MG63 (cell line): ENCODE measurements around the gene HSBP1L1. TPM values are rescaled to one million over a fixed set of nuclear protein-coding genes. Genes with fewer than 3 reads are reported as not detected.

ENCODE experiments used
- DNase-seq: peaks from one replicate; pipeline ENCODE4 v3.0.0-alpha.2; 2020
- H3K27me3 ChIP-seq: fragments of 250-450 bp; sonication (Bioruptor Pico); 2 replicates; pipeline ENCODE4 v1.5.1; 2020; ENCODE audit warnings: mild to moderate bottlenecking, moderate library complexity
- H3K36me3 ChIP-seq: fragments of 250-450 bp; sonication (Bioruptor Pico); 2 replicates; pipeline ENCODE4 v1.5.1; 2020; ENCODE audit warnings: mild to moderate bottlenecking, moderate library complexity
- H3K4me3 ChIP-seq: fragments of 250-450 bp; sonication (Bioruptor Pico); 2 replicates; pipeline ENCODE4 v1.5.1; 2020; ENCODE audit warnings: mild to moderate bottlenecking, moderate library complexity
- H3K9me3 ChIP-seq: fragments of 250-450 bp; sonication (Bioruptor Pico); 2 replicates; pipeline ENCODE4 v1.5.1; 2020; ENCODE audit warnings: mild to moderate bottlenecking, moderate library complexity
- total RNA-seq: library from RNA; depleted of rRNA; stranded (reverse); fragments of >200 nt; shearing (Covaris generic); gene quantifications from 2 replicates; pipeline ENCODE4 v1.2.3, GENCODE V29; 2014; ENCODE audit warnings: low replicate concordance

The HSBP1L1 gene
- total RNA-seq, 1 experiment from 2014 or later = not detected

DNA sequence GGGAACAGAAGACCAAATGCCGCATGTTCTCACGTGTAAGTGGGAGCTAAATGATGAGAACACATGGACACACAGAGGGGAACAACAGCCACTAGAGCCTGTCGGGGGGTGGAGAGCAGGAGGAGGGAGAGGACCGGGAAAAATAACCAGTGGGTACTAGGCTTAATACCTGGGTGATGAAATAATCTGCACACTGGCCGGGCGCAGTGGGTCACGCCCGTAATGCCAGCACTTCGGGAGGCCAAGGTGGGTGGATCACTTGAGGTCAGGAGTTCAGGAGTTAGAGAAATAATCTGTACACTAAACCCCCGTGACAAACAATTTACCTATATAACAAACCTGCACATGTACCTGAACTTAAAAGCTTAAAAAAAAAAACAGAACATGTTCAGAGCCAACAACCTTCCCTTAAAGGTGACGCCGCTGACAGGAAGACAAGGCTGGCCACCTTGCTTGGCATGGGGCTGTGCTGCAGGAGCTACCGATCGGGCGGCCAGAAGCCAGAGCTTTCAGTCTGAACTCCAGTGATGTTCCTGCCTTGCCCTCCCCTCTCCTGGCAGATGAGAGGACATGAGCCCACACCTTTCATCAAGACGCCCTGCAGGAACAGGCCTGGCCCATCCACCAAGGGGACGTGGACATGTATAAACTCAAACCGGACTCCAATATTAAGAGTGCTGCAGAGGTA is 24.2 kb upstream of the HSBP1L1 start:
- DNase-seq = no peak
- H3K27me3 ChIP-seq = no peaks in the 10 kb centered on the region
- no peak overlapping the region for H3K4me3 ChIP-seq
- H3K36me3 ChIP-seq = peaks cover 40% of the 10 kb centered on the region
- H3K9me3 ChIP-seq = no peaks in the 10 kb centered on the region

GRCh38 chr18:79940814-79941472 is 23.5 kb upstream of the HSBP1L1 start:
- no peak for DNase-seq
- Histone ChIP-seq H3K27me3 (no peaks in the 10 kb centered on the region), H3K9me3 (no peaks in the 10 kb centered on the region), H3K36me3 (peaks cover 36% of the 10 kb centered on the region), H3K4me3 (no peak overlapping the region)

GRCh38 chr18:79941473-79942119 is 22.8 kb upstream of the HSBP1L1 start:
- Histone ChIP-seq H3K27me3 (no peaks in the 10 kb centered on the region), H3K4me3 (no peak overlapping the region), H3K36me3 (peaks cover 33% of the 10 kb centered on the region), H3K9me3 (no peaks in the 10 kb centered on the region)
- DNase-seq = no peak

DNA sequence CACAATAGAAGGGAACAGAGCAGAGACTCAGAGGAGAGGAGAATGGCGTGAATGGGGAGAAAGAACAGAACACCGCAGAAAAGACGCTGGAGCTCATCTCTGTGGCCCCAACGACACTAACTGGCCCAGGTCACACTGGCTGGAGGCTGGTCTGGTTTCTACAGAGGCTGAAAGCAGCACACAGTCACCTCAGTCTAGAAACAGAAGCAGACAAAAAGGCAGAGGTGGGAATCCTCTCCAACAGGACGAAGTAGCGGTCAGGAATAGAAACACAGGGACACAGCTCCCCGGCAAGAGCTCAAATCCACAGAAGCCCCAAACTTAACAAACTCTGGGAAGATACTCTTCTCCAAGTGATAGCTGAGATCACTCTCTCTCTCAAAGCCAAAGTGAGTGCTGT is 22.2 kb upstream of the HSBP1L1 start:
- DNase-seq = no peak
- Histone ChIP-seq H3K9me3 (no peaks in the 10 kb centered on the region), H3K4me3 (no peak overlapping the region), H3K27me3 (no peaks in the 10 kb centered on the region), H3K36me3 (peaks cover 34% of the 10 kb centered on the region)

DNA sequence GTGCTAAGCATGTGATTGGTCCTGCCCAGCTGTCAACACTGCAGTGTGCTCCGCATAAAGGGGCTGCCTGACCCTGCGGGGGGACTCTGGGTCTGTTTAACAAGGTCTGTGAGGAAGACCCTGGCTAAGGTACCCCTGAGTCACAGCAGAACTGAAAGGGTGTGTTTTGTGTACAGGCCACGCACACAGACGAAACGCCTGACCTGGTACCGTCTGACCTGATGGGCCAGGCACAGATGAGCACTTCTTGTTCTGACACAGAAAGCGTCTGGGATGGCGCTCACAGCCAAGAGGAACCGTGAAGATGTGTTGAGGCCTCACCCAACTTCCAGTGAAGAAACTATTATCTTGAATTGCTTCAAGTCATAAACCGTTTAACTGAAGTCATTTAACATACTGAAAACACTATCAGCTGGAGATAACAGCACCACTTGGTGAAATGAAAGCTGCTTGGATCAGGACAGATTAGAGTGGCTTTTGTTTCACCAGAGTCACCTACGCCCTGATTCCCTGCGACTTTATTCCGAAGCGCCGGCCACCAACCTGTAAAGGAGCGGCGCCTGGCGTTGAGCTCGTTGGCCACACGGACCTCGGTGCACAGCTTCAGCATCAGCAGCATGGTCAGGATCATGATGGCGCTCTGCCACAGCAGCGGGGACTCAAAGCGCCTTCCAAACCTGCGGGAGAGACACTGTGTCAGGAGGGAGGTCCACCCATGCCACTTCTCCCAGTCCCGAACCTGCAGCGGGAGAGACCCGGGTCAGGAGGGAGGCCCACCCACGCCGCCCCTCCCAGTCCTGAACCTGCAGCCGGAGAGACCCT is 21.4 kb upstream of the HSBP1L1 start:
- Histone ChIP-seq H3K36me3 (peaks cover 34% of the 10 kb centered on the region), H3K27me3 (no peaks in the 10 kb centered on the region), H3K9me3 (no peaks in the 10 kb centered on the region), H3K4me3 (no peak overlapping the region)
- DNase-seq = no peak

GRCh38 chr18:79943608-79944125 is 20.8 kb upstream of the HSBP1L1 start:
- no peak for DNase-seq
- Histone ChIP-seq H3K4me3 (no peak overlapping the region), H3K9me3 (no peaks in the 10 kb centered on the region), H3K36me3 (peaks cover 37% of the 10 kb centered on the region), H3K27me3 (no peaks in the 10 kb centered on the region)

GRCh38 chr18:79944126-79944731 is 20.2 kb upstream of the HSBP1L1 start:
- DNase-seq = peak; percentile 57
- Histone ChIP-seq H3K27me3 (no peaks in the 10 kb centered on the region), H3K36me3 (peaks cover 38% of the 10 kb centered on the region), H3K9me3 (no peaks in the 10 kb centered on the region), H3K4me3 (no peak overlapping the region)

GRCh38 chr18:79944746-79945117 is 19.7 kb upstream of the HSBP1L1 start:
- H3K36me3 ChIP-seq = peaks cover 33% of the 10 kb centered on the region
- H3K4me3 ChIP-seq = no peak overlapping the region
- no peaks in the 10 kb centered on the region for H3K9me3 ChIP-seq
- no peaks in the 10 kb centered on the region for H3K27me3 ChIP-seq
- DNase-seq = no peak

DNA sequence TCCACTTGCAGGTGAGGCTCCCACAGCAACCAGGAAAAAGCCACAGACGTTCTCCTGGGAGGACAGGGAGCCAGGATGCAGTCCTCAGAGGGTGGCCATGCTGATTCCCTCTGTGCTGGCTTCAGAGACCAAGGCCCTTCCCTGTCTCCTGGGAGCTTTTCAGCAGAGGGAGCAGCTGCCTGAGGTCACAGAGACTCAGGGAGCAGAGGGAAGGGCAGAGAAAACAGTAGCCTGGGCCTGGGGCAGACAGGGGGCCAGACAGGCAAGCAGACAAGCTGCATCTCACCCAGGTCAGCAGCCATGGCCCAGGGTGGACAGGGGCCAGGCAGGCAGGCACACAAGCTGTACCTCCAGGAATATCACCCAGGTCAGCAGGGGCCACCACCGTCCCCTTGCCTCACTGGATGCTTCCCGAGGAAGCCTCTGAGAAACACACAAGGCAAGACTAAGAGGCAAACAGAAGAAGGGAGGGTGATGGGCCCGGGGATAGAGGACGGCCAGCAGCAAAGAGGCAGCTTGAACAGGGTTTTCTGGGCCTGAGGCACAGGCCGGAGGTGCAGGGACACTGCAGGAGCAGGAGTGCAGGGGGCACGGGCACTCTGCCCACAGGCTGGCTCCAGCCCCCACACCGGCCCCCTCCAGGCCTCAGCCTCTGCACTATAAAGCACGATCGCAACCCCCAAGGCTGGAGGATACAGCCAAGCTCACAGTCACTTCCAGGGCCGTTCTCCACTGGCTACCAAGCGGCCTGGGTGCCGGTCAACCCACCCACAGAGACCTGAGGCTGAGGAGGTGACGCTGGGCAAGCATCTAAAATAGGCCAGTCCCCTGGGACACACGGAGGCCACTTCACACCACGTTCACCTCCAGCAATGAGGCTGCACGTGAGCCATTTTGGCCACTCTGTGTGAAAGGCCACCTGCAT is 19.1 kb upstream of the HSBP1L1 start:
- H3K36me3 ChIP-seq = peaks cover 31% of the 10 kb centered on the region
- H3K4me3 ChIP-seq = no peak overlapping the region
- no peaks in the 10 kb centered on the region for H3K27me3 ChIP-seq
- no peak for DNase-seq
- H3K9me3 ChIP-seq = no peaks in the 10 kb centered on the region

GRCh38 chr18:79947054-79947755 is 17.2 kb upstream of the HSBP1L1 start:
- no peaks in the 10 kb centered on the region for H3K9me3 ChIP-seq
- H3K4me3 ChIP-seq = no peak overlapping the region
- H3K27me3 ChIP-seq = no peaks in the 10 kb centered on the region
- H3K36me3 ChIP-seq = peaks cover 23% of the 10 kb centered on the region
- peak; percentile 77 for DNase-seq

DNA sequence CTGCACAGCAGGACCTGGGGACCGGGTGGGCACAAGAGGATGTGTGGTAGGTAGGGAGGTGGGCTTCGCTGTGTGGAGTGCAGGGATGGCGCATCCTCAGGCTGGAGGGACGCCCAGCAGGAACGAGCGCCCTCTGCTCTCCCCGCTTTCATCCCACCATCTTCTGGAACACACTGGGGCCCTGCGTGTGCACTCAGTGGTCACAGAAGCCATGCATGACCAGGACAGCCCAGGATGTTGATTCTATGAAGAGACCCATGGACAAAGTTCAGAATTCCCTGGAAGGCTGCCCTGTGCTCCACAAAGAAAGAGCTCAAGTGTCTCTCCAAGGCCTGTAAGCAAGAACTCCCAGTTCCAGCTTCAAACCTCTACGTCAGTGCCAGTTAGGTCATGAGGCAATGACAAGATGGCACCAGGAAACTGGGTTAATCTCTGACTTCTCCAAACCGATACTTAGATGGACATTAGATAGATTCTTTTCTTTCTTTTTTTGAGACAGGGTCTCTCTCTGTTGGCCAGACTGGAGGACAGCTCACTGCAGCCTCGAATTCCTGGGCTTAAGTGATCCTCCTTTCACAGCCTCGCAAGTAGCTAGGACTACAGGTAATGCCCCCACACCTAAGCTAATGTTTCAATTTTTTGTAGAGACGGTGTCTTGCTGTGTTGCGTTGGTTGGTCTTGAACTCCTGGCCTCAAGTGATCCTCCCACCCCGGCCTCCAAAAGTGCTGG is 16.4 kb upstream of the HSBP1L1 start:
- no peak for DNase-seq
- Histone ChIP-seq H3K27me3 (no peaks in the 10 kb centered on the region), H3K36me3 (peaks cover 16% of the 10 kb centered on the region), H3K4me3 (no peak overlapping the region), H3K9me3 (no peaks in the 10 kb centered on the region)

DNA sequence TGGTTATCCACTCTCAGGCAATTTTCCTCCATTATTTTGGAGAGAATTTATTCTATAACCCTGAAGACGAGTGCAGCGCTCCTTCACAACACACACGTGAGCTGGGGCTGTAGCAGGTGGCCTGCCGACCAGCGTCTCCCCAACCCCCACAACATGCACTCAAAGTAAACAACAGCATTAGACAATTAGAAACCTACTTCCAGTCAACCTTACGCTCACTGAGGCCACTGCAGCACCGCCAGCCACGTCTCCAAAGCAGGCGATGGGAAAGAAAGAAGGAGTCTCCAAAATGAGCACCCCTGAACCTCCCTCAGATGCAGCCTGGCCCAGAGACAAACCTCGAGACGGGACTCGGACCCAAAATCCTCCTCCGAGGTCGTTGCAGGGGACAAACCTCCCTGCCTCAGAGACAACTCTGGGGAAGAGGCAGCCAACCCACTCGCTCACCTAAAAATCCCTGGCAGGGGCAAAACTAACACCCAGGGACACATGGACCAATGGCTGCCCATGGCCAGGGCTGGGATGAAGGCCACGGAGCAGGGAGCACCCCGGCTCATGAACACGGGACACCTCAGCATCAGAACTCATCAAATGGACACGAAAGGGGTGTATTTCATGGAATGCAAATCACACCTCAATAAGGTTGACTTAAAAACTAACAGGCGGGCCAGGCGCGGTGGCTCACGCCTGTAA is 15.6 kb upstream of the HSBP1L1 start:
- H3K9me3 ChIP-seq = no peaks in the 10 kb centered on the region
- peaks cover 14% of the 10 kb centered on the region for H3K36me3 ChIP-seq
- no peak overlapping the region for H3K4me3 ChIP-seq
- H3K27me3 ChIP-seq = no peaks in the 10 kb centered on the region
- DNase-seq = no peak

DNA sequence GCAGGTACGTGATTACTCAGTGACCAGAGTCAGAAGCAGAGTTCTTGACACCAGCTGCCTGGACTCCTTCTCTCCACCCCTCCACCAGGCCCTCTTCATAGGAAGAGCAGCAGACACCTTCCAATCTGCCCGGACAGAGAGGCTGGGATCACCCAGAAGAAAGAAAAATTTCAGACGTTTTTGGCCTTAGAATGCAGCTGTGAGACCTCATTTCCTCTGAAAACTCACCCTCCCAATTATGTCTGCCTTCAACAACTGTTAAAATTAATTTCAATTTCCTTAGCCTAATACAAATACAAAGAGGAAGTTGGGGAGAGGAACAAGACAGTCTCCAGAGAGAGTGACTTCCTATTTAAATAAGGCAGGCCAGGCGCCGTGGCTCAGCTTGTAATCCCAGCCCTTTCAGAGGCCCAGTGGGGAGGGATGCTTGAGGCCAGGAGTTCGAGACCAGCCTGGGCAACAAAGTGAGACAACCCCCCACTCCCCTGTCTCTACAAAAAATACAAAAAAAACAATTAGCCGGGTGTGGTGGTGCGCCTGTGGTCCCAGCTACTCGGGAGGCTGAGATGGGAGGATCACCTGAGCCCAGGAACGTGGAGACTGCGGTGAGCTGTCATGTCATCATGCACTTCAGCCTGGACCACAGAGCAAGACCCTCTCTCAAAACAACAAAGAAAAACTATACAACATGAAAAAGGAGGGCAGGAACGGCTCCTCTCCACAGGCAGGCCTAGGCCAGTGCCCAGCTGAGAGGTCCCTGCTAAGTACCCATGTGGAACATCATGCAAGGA is 14.6 kb upstream of the HSBP1L1 start:
- Histone ChIP-seq H3K27me3 (no peaks in the 10 kb centered on the region), H3K36me3 (peaks cover 14% of the 10 kb centered on the region), H3K4me3 (peak overlapping the region; percentile 56), H3K9me3 (no peaks in the 10 kb centered on the region)
- no peak for DNase-seq
